HG03520 (cell line): ENCODE measurements around the gene TNFAIP8.

ENCODE experiments used
- ATAC-seq: cut with Tn5 transposase; IDR thresholded peaks from one replicate; pipeline ENCODE4 v1.9.1; 2021; ENCODE audit warnings: mild to moderate bottlenecking, moderate library complexity; ENCODE audit not compliant: unreplicated experiment

The TNFAIP8 gene

DNA sequence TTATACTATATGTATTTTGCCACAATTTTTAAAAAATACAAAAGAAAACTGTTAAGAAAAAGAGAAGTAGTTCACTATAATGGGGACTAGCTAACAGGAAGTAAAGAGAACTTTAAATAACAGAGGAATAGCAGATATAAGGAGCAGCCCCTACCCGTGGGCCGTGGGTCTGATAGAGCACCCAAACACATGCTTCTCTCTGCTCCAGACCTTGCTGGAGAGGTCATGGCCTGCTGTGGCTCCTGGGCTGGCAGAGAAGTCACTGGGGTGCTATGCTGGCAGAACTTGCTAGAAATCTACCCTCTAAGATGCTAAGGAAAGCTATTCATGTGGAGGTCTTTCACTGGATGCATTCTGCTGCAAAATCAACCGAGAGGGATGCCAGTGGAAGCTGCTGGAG is 10.0 kb upstream of the TNFAIP8 start:
- no peak for ATAC-seq

- ATAC-seq: no peak
Observed at GRCh38 chr5:119346394-119346793, 9.4 kb upstream of the TNFAIP8 start.

- no peak for ATAC-seq
Observed at GRCh38 chr5:119347574-119347973, 8.2 kb upstream of the TNFAIP8 start.

GRCh38 chr5:119347991-119348390 is 7.8 kb upstream of the TNFAIP8 start:
- no peak for ATAC-seq

DNA sequence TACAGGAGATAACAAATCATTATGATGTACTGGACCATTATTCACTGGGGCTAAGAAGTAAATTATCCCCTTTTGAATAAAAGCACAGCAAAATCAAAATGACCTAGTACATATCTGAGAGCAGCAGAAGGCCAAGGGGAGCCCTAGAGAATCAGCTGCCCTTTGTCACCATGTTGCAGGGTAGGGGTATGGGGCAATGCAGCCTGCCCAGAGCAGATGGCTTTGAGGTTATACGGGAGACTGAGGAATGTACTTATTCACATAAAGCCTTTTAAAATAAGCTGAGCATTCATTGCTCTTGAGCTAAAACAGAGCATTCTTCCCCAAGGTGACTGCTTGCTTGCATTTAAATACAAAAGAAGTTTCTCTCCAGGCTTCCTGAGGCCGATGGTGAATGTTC is 2.6 kb upstream of the TNFAIP8 start:
- ATAC-seq: no peak

- peak; percentile 66 for ATAC-seq
Observed at GRCh38 chr5:119353686-119354366, 2.0 kb upstream of the TNFAIP8 start.

DNA sequence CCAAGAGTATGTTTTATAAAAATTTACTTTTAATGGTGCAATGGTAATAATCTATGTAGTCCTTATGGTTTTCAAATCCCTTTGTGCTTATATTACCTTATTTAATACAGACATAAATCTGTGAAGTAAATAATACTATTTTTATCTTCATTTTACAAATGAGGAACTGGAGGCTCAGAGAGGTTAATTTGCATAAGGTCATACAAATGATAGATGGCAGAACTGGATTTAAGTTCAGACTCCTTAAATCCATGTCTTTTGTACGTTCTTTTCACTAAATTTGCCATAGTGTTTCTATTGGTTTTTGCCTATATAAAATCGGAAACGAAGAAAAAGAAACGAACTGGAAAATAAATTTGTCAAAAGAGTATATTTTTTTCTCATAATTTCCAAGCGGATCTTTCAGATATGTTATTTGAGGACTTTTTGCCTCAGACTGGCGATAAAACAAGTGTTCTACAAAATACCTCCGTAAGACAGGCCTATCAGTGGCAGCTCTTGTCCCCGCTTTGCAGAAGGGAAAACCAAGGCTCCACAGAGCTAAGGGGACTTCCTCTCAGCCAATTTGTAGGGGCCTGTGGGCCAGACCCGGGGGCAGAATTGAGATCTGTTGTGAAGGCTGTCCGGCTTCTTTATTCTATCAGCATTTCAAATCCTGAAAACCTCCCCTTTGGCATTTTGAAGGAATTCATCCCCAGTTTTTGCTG is 1.1 kb upstream of the TNFAIP8 start:
- ATAC-seq: no peak

- no peak for ATAC-seq
Observed at GRCh38 chr5:119355244-119355638, 578 bp upstream of the TNFAIP8 start.

- no peak for ATAC-seq
Observed at GRCh38 chr5:119356612-119357188, 881 bp downstream of the TNFAIP8 start.

- no peak for ATAC-seq
Observed at GRCh38 chr5:119357270-119357669, 1.5 kb downstream of the TNFAIP8 start.

DNA sequence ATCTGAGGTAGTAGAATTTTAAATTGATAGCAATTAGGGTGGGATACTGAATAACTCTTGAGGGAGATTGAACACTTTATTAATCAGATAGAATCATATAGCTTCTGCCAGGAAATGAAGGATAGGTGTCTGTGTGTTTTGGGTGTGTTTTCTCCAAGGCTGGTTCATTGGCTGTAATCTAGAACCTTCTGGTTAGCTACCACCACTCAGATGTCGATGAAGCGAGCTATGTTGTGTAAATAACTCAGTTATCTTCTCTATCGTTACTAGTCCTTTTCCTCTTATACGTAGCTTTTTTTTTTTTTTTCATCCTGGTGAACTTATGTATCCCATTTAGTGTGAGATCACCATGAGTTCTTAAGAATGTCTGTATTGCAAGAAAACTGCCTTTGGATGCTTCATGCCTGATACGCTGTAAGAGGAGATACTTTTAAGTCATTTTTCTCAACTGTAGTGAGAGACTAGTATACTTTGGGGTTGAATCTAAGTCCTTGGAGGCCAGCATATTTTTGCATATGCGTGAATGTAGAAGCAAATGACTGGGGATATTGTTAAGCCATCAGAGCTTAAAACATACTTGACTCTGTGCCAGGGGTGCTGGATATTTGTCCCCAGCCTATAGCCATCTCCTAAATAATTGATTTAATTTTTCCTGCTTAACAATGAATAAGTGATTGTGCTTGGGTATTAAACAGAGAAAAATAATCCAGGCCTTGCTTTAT is 2.1 kb downstream of the TNFAIP8 start:
- ATAC-seq: no peak

DNA sequence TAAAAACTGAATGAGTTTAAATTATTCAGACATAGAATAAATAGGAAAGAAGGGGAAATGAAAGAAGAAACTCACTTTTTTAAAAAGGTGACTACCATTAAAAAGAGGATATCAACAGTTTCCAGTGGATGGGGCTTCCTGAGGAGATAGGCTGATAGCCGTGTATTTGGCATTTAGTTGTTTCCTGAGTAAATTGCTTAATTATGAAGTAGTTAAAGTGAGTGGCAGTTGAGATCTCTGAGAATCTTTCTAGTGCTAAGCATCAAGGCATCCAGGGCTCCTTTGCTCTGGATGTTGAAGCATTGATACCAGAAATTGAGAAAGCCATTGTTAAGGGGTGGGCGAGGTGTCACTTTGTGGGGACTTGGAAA is 2.7 kb downstream of the TNFAIP8 start:
- no peak for ATAC-seq

GRCh38 chr5:119358901-119359603 is 3.2 kb downstream of the TNFAIP8 start:
- ATAC-seq: no peak

GRCh38 chr5:119359737-119360413 is 4.1 kb downstream of the TNFAIP8 start:
- ATAC-seq: no peak

GRCh38 chr5:119360905-119361593 is 5.2 kb downstream of the TNFAIP8 start:
- ATAC-seq: no peak

DNA sequence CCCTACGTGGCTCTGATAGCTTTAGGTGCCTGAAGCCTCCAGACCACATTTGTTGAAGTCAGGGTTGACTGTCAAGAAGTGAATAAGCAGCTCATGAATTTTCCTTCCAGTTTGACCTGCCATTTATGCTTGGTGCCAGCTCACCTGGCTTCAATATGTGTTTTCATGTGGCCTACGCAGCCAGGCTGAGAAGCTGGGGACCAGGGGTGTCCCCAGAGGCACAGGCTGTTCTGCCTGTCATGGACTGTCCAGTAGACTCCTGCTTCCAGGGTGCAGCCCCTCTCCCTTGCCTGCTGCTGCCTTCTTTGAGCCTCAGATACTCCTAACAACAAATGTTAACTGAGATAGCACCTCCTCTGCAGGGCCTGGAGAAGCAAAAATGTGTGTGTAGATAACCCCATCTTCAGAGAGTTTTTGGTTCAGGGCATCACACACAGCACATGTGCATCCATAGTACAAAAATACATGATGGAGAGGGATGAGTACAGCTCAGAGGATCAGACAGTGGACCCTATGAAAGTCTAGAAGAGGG is 5.8 kb downstream of the TNFAIP8 start:
- ATAC-seq: no peak

GRCh38 chr5:119362714-119363113 is 6.9 kb downstream of the TNFAIP8 start:
- no peak for ATAC-seq

GRCh38 chr5:119363271-119363670 is 7.5 kb downstream of the TNFAIP8 start:
- no peak for ATAC-seq

DNA sequence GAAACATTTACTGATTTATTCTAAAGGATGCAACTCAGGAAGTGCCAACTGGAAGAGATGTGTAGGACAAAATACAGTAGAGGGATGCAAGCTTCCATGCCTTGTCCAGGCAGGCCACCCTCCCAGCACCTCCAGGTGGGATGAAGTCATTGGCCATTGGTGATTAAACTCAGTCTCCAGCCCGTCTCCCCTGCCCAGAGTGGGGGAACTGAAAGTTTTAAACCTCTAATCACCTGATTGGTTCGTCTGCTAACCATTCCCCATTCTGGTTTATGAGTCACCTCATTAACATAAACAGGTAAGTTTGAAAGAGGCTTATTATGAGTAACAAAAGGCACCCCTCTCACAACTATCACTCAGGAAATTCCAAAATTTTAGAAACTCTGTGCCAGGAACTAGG is 8.1 kb downstream of the TNFAIP8 start:
- ATAC-seq: no peak
